ENCODE data around the gene NRIP3. TPM values are rescaled to one million over a fixed set of nuclear protein-coding genes. Genes with fewer than 3 reads are reported as not detected.

Gene NRIP3
- total RNA-seq, 2 donors from 2014 or later: 0.95 to 1.2 TPM

DNA sequence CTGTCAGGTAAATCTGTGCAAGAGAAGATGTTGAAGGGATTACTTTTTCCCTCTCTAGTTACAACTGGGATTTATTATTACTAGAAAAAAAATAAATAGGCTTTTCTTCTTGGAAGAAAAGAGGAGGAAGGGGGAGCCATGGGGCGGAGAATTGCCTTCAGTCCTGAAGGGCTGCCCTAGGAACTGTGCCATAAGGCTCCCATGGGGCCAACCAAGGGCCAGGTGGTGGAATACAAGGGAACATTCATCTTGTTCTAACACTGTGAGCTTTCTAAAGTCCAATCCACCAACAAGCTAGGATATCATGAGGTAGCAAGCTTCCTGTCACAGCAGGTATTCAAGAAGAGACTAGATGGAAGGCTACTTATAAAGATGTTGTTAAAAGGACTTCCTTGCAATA lies 24.8 kb upstream of the NRIP3 start:
- Histone ChIP-seq H3K9ac (ENCODE audit: extremely low read depth, low read length, poor library complexity, severe bottlenecking) (no peak overlapping the region), H3K36me3 (ENCODE audit: control insufficient read depth, insufficient read depth, low read length) (no peaks in the 10 kb centered on the region), H3K4me1 (ENCODE audit: control insufficient read depth, insufficient read depth, low read length) (no peaks in the 10 kb centered on the region), H3K27ac (ENCODE audit: low read depth, low read length) (no peak overlapping the region), H3K27me3 (ENCODE audit: control insufficient read depth, insufficient read depth, low read length, poor library complexity, severe bottlenecking) (no peaks in the 10 kb centered on the region), H3K9me3 (ENCODE audit: control insufficient read depth, low read length) (no peaks in the 10 kb centered on the region), H3K4me3 (ENCODE audit: low read length) (no peak overlapping the region)
- DNase-seq: no peak
- no peaks in the 10 kb centered on the region for H3K4me1 Mint-ChIP-seq
- H3K27ac Mint-ChIP-seq: no peak overlapping the region
- no peaks in the 10 kb centered on the region for H3K27me3 Mint-ChIP-seq (ENCODE audit: insufficient read depth)
- 94 to 100% methylated on average over 1 of the region's 1 CpG for WGBS, 2 experiments (ENCODE audit: insufficient coverage in 1 of 2, insufficient read length in 1 of 2)
- TF ChIP-seq, protein P1, sequence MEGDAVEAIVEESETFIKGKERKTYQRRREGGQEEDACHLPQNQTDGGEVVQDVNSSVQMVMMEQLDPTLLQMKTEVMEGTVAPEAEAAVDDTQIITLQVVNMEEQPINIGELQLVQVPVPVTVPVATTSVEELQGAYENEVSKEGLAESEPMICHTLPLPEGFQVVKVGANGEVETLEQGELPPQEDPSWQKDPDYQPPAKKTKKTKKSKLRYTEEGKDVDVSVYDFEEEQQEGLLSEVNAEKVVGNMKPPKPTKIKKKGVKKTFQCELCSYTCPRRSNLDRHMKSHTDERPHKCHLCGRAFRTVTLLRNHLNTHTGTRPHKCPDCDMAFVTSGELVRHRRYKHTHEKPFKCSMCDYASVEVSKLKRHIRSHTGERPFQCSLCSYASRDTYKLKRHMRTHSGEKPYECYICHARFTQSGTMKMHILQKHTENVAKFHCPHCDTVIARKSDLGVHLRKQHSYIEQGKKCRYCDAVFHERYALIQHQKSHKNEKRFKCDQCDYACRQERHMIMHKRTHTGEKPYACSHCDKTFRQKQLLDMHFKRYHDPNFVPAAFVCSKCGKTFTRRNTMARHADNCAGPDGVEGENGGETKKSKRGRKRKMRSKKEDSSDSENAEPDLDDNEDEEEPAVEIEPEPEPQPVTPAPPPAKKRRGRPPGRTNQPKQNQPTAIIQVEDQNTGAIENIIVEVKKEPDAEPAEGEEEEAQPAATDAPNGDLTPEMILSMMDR (conservative IDR thresholded peaks at IDR 0.05): no peak
- H3K4me3 Mint-ChIP-seq: no peak overlapping the region
- no peaks in the 10 kb centered on the region for H3K36me3 Mint-ChIP-seq (ENCODE audit: low read depth)
- H3K9me3 Mint-ChIP-seq: no peaks in the 10 kb centered on the region

- Histone ChIP-seq H3K4me3 (ENCODE audit: low read length) (no peak overlapping the region), H3K9me3 (ENCODE audit: control insufficient read depth, low read length) (no peaks in the 10 kb centered on the region), H3K36me3 (ENCODE audit: control insufficient read depth, insufficient read depth, low read length) (no peaks in the 10 kb centered on the region), H3K27ac (ENCODE audit: low read depth, low read length) (no peak overlapping the region), H3K4me1 (ENCODE audit: control insufficient read depth, insufficient read depth, low read length) (no peaks in the 10 kb centered on the region), H3K27me3 (ENCODE audit: control insufficient read depth, insufficient read depth, low read length, poor library complexity, severe bottlenecking) (no peaks in the 10 kb centered on the region), H3K9ac (ENCODE audit: extremely low read depth, low read length, poor library complexity, severe bottlenecking) (no peak overlapping the region)
- Mint-ChIP-seq H3K4me3 (no peak overlapping the region), H3K27ac (no peak overlapping the region), H3K4me1 (no peaks in the 10 kb centered on the region), H3K27me3 (ENCODE audit: insufficient read depth) (peaks cover 3% of the 10 kb centered on the region), H3K36me3 (ENCODE audit: low read depth) (no peaks in the 10 kb centered on the region), H3K9me3 (no peaks in the 10 kb centered on the region)
- no peak for DNase-seq
- TF ChIP-seq, protein P1 (conservative IDR thresholded peaks at IDR 0.05): no peak
- WGBS, 2 experiments (ENCODE audit: insufficient coverage in 1 of 2, insufficient read length in 1 of 2): 87 to 90% methylated on average over 5 to 9 of the region's 9 CpGs
Measured at GRCh38 chr11:9025101-9025850, 21.5 kb upstream of the NRIP3 start.

- peak overlapping the region; percentile 78 for H3K27ac ChIP-seq (ENCODE audit: low read depth, low read length)
- H3K4me3 Mint-ChIP-seq: no peak overlapping the region
- no peaks in the 10 kb centered on the region for H3K36me3 Mint-ChIP-seq (ENCODE audit: low read depth)
- 95% methylated on average over 4 to 7 of the region's 9 CpGs for WGBS, 2 experiments (ENCODE audit: insufficient coverage in 1 of 2, insufficient read length in 1 of 2)
- no peak for DNase-seq
- H3K27me3 ChIP-seq (ENCODE audit: control insufficient read depth, insufficient read depth, low read length, poor library complexity, severe bottlenecking): no peaks in the 10 kb centered on the region
- H3K4me1 Mint-ChIP-seq: no peaks in the 10 kb centered on the region
- H3K4me3 ChIP-seq (ENCODE audit: low read length): no peak overlapping the region
- H3K9me3 Mint-ChIP-seq: no peaks in the 10 kb centered on the region
- no peak overlapping the region for H3K9ac ChIP-seq (ENCODE audit: extremely low read depth, low read length, poor library complexity, severe bottlenecking)
- H3K27ac Mint-ChIP-seq: no peak overlapping the region
- H3K36me3 ChIP-seq (ENCODE audit: control insufficient read depth, insufficient read depth, low read length): no peaks in the 10 kb centered on the region
- H3K4me1 ChIP-seq (ENCODE audit: control insufficient read depth, insufficient read depth, low read length): no peaks in the 10 kb centered on the region
- TF ChIP-seq, protein P1 (conservative IDR thresholded peaks at IDR 0.05): no peak
- peaks cover 3% of the 10 kb centered on the region for H3K27me3 Mint-ChIP-seq (ENCODE audit: insufficient read depth)
- H3K9me3 ChIP-seq (ENCODE audit: control insufficient read depth, low read length): no peaks in the 10 kb centered on the region
Measured at GRCh38 chr11:9022961-9023680, 19.3 kb upstream of the NRIP3 start.
